ENCODE results near the gene IAH1. TPM values are rescaled to one million over a fixed set of nuclear protein-coding genes. Genes with fewer than 3 reads are reported as not detected.

The IAH1 gene
- total RNA-seq, 2 donors from 2014 or later = 37.7 to 53.9 TPM

DNA sequence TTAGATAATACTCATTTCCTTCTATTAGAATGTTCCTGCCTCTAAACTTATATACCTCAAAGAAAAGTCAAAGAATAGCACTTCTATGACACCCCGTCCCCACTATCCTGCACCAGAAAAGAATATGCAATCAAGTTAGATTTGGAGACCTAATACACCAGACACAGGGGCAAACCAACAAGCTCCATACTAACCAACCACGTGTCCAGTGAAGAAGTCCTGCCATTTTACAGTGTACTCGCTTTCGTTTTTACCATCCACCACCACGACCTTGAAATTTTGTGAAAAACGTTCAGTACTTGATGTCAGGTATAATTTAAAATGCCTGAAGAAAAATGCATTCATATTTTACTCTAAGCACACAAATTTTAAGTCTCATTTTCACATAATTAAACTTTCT is 62.2 kb downstream of the IAH1 start:
- intact Hi-C loops (cut with DNase I) = no loop called here
- Histone ChIP-seq H3K4me1 (no peaks in the 10 kb centered on the region), H3K9ac (ENCODE audit: low read depth in 2 of 2, low read length in 2 of 2) (no peak overlapping the region), H3K9me3 (no peaks in the 10 kb centered on the region), H3K36me3 (no peaks in the 10 kb centered on the region), H3K4me3 (no peak overlapping the region), H3K27ac (no peak overlapping the region), H3K27me3 (no peaks in the 10 kb centered on the region)
- no peak for DNase-seq
- TF ChIP-seq CTCF (IDR thresholded peaks at IDR 0.05) = no peak

GRCh38 chr2:9538000-9538507 is 63.7 kb downstream of the IAH1 start:
- H3K4me3 ChIP-seq = no peak overlapping the region
- H3K27ac ChIP-seq = no peak overlapping the region
- DNase-seq = no peak
- no peaks in the 10 kb centered on the region for H3K9me3 ChIP-seq
- no peak for TF ChIP-seq CTCF (IDR thresholded peaks at IDR 0.05)
- H3K36me3 ChIP-seq = no peaks in the 10 kb centered on the region
- H3K4me1 ChIP-seq = no peaks in the 10 kb centered on the region
- H3K9ac ChIP-seq (ENCODE audit: low read depth in 2 of 2, low read length in 2 of 2) = no peak overlapping the region
- intact Hi-C loops (cut with DNase I) = no loop called here
- no peaks in the 10 kb centered on the region for H3K27me3 ChIP-seq

Other genes with a start within 250 kb of the IAH1 start
- 10 to 100 TPM; 57.5 to 58.5 TPM for gene ITGB1BP1, start 51.0 kb upstream of the IAH1 start, total RNA-seq
- gene CPSF3, start 50.9 kb upstream of the IAH1 start, total RNA-seq = 10 to 100 TPM; 24.6 to 37.0 TPM
- 10 to 100 TPM; 18.6 to 20.0 TPM for gene ADAM17, start 81.3 kb downstream of the IAH1 start, total RNA-seq
- gene YWHAQ, start 156.4 kb downstream of the IAH1 start, total RNA-seq = 100 to 1,000 TPM; 246 to 299 TPM

Data from colonic mucosa (tissue), 4 donors.